HG02885 (cell line): ENCODE measurements around the gene PRSS53.

ENCODE experiments used
- ATAC-seq: cut with Tn5 transposase; IDR thresholded peaks from one replicate; pipeline ENCODE4 v1.9.1; 2021; ENCODE audit warnings: mild to moderate bottlenecking; ENCODE audit not compliant: unreplicated experiment, poor library complexity

PRSS53 gene

DNA sequence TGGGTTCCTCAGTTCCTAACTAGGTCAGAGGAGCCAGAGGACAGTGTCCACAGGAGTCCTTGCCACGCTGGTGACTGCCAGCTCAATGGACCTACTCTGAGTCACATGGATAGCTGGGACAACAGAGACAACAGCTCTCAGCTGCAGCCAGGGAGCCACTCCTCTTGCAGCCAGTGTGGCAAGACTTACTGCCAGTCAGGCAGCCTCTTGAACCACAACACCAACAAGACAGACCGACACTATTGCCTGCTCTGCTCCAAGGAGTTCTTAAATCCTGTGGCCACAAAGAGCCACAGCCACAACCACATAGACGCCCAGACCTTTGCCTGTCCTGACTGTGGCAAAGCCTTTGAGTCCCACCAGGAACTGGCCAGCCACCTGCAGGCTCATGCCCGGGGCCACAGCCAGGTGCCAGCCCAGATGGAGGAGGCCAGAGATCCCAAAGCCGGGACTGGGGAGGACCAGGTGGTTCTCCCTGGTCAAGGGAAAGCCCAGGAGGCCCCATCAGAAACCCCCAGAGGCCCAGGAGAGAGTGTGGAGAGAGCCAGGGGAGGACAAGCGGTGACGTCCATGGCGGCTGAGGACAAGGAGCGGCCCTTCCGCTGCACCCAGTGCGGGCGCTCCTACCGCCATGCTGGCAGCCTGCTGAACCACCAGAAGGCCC is 7.9 kb downstream of the PRSS53 start:
- no peak for ATAC-seq

DNA sequence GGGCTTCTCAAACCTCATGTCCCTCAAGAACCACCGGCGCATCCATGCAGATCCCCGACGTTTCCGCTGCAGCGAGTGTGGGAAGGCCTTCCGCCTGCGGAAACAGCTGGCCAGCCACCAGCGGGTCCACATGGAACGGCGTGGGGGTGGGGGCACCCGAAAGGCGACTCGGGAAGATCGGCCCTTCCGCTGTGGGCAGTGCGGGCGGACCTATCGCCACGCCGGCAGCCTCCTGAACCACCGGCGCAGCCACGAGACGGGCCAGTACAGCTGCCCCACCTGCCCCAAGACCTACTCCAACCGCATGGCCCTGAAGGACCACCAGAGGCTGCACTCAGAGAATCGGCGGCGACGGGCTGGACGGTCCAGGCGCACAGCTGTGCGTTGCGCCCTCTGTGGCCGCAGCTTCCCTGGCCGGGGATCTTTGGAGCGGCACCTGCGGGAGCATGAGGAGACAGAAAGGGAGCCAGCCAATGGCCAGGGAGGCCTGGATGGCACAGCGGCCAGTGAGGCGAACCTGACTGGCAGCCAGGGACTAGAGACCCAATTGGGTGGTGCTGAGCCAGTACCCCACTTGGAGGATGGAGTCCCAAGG is 8.6 kb downstream of the PRSS53 start:
- no peak for ATAC-seq

- no peak for ATAC-seq
These were observed 9.3 kb downstream of the PRSS53 start for GRCh38 chr16:31079342-31079944.

- ATAC-seq: no peak
These were observed 10.0 kb downstream of the PRSS53 start for GRCh38 chr16:31078597-31079341.

DNA sequence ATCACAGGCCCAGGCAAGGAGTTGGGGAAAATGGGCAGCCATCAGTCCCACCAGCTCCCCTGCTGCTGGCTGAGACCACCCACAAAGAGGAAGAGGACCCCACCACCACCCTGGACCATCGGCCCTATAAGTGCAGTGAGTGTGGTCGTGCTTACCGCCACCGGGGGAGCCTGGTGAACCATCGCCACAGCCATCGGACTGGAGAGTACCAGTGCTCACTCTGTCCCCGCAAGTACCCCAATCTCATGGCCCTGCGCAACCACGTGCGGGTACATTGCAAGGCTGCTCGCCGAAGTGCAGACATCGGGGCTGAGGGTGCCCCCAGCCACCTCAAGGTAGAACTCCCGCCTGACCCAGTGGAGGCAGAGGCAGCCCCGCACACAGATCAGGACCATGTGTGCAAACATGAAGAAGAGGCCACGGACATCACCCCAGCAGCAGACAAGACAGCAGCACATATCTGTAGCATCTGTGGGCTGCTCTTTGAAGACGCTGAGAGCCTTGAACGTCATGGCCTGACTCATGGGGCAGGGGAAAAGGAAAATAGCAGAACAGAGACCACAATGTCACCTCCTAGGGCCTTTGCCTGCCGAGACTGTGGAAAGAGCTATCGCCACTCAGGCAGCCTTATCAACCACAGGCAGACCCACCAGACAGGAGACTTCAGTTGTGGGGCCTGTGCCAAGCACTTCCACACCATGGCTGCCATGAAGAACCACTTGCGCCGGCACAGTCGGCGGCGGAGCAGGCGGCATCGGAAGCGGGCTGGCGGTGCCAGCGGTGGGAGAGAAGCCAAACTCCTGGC is 10.9 kb downstream of the PRSS53 start:
- no peak for ATAC-seq

- ATAC-seq: no peak
These were observed 11.7 kb downstream of the PRSS53 start for GRCh38 chr16:31077024-31077423.

DNA sequence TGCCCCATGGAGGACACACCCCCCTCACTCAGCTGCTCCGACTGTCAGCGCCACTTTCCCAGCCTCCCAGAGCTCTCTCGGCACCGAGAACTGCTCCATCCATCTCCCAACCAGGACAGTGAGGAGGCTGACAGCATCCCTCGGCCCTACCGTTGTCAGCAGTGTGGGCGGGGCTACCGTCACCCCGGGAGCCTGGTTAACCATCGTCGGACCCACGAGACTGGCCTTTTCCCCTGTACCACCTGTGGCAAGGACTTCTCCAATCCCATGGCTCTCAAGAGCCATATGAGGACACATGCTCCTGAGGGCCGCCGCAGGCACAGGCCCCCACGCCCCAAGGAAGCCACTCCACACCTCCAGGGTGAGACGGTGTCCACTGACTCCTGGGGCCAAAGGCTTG is 12.4 kb downstream of the PRSS53 start:
- ATAC-seq: no peak

GRCh38 chr16:31074814-31075183 is 13.9 kb downstream of the PRSS53 start:
- ATAC-seq: no peak

DNA sequence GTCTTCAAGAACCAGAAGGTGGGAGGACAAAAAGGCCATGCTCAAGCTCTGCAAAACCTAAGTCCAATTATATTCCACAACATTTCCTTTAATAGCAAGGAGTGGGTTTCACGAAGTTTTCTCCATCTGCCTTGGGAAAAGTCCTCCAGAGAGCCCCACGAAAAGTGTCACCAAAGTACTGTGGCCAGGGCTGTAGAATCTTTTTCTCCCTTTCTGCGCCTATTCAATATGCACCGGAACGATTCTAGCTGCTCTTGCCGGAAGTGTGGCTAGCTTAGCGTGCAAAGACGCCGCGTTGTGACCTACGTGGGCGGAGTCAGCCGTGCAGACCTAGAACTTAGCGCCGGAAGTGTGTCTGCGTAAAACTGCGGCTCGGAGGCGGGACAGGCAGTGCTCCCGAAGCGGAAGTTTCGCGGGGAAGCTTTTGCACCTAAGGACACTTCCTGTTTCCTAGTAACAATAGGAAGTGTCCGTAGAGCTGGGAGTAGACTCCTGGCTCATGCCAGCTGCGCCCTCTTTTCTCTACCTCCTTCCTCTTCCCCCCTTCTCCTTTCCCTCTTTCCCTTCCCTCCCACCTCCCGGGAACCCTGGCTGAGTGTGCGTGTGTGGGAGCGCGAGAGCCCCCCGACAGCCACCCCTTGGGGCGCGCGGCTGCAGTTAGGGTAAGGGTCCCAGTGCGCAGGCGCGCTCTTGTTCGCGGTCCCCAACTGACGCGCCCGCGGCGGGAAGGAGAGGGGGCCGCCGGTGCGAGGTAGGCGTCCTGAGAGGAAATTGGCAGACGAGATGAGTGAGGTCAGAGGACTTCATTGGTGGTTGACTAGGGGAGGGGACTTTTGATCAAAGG is 14.6 kb downstream of the PRSS53 start, which contains the start of the genes ZNF646 and ZNF668:
ZNF646 (plus strand) TSS at position 453 of the 844 bp plus-strand sequence. CDS start 1,903 bp downstream, outside the sequence.
ZNF668 (minus strand) TSS at position 271 of the 844 bp plus-strand sequence. CDS start 9,781 bp downstream, outside the sequence.
- peak; percentile 71 for ATAC-seq

GRCh38 chr16:31073142-31073969 is 15.4 kb downstream of the PRSS53 start:
- peak; percentile 55 for ATAC-seq

DNA sequence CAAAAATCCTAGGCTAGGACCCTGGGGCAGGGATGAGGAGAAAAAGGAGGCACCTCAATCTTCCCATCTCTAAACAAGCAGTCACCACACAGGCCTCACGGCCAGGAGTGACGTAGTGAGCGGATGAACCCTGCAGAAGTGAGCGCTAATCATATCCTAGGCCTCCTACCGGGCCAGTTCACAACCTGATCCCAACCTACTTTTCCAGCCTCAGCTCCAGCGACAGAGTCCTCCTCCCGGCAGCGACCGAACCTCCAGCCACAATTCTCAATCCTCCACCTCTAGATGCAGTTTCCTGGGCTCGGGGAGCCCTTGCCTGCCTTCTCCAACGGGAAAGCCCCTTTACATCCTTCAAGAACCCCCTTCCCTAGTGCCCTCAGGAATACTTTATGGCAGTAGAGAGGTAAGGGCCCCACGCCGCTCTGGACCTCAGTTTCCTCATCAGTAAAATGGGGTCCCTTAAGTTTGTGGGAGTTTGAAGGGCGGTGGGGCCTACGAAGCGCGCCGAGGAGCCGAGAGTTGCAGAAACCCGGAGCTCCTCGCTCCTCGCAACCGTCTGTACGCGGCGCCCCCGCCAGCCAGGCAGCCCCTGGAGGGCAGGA is 16.1 kb downstream of the PRSS53 start:
- ATAC-seq: peak; percentile 5

DNA sequence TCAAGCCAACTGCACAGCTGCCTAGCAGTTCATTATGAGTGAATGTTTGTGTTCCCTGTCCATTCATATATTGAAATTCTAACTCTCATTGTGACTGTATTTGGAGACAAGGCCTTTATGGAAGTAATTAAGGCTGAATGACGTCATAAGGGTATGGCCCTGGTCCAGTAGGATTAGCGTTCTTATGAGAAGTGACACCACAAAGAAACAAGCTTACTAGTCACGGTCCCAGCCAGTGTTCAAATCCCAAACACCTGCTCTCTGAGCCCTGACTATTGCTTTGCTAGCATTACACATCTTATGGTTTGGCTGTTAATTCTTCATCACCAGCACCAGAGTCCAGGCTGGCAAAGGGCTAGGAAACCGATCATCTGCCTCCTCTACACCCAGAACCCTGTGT is 16.9 kb downstream of the PRSS53 start:
- ATAC-seq: no peak

DNA sequence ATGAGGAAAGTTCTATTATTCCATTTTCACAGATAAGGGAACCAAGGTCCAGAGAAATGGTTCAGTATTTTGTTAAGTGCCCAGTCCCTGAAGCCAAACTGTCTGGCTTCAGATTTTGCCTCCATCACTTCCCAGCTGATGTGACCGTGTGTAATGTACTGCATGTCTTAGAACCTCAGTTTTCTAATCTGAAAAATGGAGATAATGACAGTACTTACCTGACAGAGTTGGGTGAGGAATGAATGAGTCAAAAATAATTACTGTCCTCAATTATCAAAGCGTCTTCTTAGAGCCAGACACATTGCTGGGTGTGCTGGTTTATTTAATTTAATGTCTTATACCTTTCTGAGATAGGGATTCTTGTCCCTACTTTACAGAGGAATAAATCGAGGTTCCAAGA is 21.4 kb downstream of the PRSS53 start:
- ATAC-seq: no peak

DNA sequence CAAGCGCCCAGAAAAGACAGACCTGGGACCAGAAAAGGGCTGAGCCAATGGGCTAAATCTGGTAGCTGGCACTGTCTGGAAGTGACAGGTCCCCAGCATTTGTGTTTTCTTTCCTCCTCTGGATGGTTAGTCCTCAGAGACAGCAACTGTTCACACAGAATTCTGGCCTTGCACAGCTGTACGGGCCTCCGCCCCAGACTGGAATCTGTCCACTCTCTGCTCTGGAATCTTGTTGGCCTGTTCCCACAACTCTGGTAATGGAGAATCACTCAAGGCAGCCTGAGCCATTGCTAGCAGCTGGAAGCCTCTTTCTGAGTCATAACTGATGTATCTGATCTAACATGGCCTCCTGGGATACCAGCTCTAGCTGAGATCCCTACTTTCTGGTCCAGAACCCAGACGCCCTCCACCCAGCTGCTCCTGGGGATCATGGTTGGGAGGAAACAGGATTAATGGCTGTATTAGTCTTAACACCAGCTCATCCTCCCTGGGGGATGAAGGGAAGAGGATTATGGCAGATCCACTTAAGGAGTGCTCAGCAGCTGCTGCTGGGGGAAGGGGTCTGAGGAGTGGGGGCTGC is 23.8 kb downstream of the PRSS53 start:
- no peak for ATAC-seq

DNA sequence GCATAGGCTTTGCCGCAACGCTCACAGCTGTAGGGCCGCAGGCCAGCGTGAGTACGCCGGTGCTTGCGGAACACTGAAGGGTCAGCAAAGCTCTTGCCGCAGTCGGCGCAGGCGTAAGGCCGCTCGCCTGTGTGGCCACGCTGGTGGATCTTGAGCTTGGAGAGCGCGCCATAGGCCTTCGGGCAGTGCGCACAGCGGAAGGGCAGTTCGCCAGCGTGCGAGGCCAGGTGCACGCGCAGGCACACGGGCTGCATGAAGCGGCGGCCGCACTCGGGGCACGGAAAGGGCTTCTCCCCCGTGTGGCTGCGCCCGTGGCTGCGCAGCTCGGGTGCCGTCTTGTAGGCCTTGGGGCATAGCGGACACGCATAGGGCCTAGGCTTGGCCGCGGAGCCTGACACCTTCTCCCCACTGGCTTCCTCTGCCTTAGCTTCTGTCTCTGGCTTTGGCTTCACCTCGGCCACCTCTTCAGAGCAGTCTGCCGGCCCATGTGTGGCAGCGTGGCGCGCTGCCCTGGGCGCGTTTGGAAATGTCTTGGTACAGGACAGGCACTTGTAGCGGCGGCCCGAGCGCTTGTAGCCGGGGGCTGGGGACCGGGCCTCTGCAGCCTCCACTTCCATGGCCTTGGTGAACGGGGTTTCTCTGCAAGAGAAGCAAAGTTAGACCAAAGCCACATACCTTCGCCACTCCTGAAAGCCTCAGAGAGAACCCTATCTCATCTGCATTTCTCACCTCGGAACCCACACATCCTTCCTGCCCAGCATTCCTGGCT is 24.7 kb downstream of the PRSS53 start:
- no peak for ATAC-seq

GRCh38 chr16:31063495-31063842 is 25.3 kb downstream of the PRSS53 start:
- ATAC-seq: no peak

GRCh38 chr16:31061813-31062440 is 26.8 kb downstream of the PRSS53 start:
- ATAC-seq: no peak
